Measurements from ENCODE around the gene MAD2L1. TPM values are rescaled to one million over a fixed set of nuclear protein-coding genes. Genes with fewer than 3 reads are reported as not detected.

The MAD2L1 gene
- total and polyA plus RNA-seq, 3 donors from 2014 or later: 6.3 to 24.4 (median 11.1) TPM

DNA sequence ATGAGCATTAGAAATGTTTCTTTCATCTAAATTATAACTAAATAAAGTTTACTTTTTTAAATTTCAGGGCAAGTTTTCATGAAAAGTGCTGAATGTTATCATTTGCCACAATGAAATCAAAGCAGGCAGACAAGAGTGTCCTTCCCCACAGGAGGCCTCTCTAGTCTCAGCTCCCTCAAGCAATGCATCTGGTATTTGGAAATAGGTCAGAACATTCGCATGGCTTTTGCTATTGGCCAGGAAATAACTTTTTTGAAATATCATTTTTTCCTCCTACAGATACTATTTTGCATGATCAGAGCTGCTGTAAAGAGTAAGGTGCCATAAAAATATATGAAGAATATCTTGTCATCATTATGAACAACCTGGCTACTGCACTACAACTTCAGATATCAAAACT, 41.1 kb downstream of the MAD2L1 start:
- intact Hi-C loops (cut with DNase I; ENCODE audit: low total_unique reads): no loop called here
- Histone ChIP-seq H3K9me3 (no peaks in the 10 kb centered on the region), H3K4me3 (no peak overlapping the region), H3K27me3 (no peaks in the 10 kb centered on the region), H3K36me3 (ENCODE audit: low read depth, missing control alignments) (no peaks in the 10 kb centered on the region), H3K27ac (no peak overlapping the region), H3K4me1 (no peaks in the 10 kb centered on the region)
- 56 to 58% methylated on average over 1 of the region's 1 CpG for WGBS, 2 donors
- TF ChIP-seq POLR2A (IDR thresholded peaks at IDR 0.05): no peak
- TF ChIP-seq, protein P1, sequence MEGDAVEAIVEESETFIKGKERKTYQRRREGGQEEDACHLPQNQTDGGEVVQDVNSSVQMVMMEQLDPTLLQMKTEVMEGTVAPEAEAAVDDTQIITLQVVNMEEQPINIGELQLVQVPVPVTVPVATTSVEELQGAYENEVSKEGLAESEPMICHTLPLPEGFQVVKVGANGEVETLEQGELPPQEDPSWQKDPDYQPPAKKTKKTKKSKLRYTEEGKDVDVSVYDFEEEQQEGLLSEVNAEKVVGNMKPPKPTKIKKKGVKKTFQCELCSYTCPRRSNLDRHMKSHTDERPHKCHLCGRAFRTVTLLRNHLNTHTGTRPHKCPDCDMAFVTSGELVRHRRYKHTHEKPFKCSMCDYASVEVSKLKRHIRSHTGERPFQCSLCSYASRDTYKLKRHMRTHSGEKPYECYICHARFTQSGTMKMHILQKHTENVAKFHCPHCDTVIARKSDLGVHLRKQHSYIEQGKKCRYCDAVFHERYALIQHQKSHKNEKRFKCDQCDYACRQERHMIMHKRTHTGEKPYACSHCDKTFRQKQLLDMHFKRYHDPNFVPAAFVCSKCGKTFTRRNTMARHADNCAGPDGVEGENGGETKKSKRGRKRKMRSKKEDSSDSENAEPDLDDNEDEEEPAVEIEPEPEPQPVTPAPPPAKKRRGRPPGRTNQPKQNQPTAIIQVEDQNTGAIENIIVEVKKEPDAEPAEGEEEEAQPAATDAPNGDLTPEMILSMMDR (IDR thresholded peaks at IDR 0.05): no peak
- no peak for DNase-seq

DNA sequence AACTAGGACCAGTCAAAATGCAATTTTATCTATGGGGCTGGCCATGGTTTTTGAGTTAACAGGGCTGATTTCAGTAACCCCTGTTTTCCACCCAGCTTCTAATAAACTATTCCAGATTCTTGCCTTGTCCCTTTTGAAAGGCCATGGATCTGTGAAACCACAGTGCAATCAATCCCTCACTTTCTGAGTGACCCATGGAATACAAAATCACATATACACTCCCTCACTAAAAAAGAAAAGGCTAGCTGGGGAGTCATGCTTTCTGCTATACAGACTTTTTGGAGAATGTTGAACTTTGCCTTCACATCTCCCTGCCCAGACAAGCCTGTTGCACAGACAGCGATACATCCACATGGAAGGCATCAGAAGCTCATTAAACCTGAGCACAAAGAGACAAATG, 47.9 kb downstream of the MAD2L1 start:
- Histone ChIP-seq H3K9me3 (no peaks in the 10 kb centered on the region), H3K36me3 (ENCODE audit: low read depth, missing control alignments) (no peaks in the 10 kb centered on the region), H3K27me3 (no peaks in the 10 kb centered on the region), H3K27ac (no peak overlapping the region), H3K4me1 (no peaks in the 10 kb centered on the region), H3K4me3 (no peak overlapping the region)
- DNase-seq: no peak
- WGBS, 2 donors: 96 to 100% methylated on average over 1 of the region's 1 CpG
- TF ChIP-seq, protein P1 (IDR thresholded peaks at IDR 0.05): no peak
- no peak for TF ChIP-seq POLR2A (IDR thresholded peaks at IDR 0.05)
- intact Hi-C loops (cut with DNase I; ENCODE audit: low total_unique reads): no loop called here

DNA sequence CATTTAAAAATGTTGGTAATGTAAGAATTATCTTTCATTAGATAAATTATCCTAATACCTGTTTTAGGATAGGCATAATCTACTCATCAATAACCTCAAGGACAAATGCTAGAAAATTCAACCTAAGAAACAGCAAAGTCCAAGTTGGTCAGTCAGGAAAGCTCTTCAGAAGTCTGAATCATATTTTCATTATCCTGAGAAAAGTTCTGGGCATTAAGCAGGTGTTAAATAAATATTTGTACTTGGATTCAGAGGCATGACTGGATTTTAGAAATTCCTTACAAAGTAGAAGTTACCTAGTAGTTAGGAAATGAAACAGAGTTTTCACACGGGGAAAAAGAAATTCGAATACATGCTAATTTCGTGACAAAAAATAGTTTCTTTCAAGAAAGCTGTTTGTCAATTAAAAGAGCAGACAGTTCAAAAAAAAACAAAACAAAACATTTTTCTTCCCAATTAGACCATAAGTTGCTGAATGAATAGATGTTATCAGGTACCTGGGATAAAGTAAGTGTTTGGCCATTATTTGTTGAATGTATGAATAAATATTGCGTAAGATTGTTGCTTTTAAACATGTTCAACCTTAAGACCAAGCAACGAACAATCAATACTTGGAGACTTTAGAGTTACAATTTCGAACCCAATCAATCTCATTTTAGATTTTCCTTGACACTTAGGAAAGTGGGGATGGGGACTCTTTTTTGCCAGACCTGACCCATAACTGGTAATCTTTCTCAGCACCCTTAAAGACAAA, 48.5 kb downstream of the MAD2L1 start:
- 92 to 94% methylated on average over 6 of the region's 6 CpGs for WGBS, 2 donors
- no peak for DNase-seq
- H3K27ac ChIP-seq: no peak overlapping the region
- no peaks in the 10 kb centered on the region for H3K9me3 ChIP-seq
- intact Hi-C loops (cut with DNase I; ENCODE audit: low total_unique reads): no loop called here
- H3K4me3 ChIP-seq: no peak overlapping the region
- no peaks in the 10 kb centered on the region for H3K36me3 ChIP-seq (ENCODE audit: low read depth, missing control alignments)
- H3K4me1 ChIP-seq: no peaks in the 10 kb centered on the region
- no peak for TF ChIP-seq POLR2A (IDR thresholded peaks at IDR 0.05)
- TF ChIP-seq, protein P1 (IDR thresholded peaks at IDR 0.05): no peak
- H3K27me3 ChIP-seq: no peaks in the 10 kb centered on the region

DNA sequence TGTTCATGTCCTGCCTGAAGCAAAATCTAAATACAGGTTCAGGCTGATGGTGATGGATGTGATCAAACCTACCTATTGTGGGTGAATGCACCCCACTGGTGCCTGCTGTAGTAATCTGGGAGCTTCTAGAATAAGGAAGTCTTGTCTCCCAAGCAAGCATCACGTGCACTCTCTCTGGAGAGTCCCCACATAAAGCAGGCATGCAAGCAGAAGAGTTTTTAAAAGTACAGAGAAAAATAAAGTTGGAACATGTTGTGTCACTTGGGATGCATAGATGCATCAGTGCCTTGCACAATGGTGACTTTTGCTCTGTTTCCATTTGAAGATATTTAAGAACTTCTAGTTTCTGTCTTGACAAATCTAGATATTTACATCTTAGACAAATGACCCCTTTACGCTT, 54.9 kb downstream of the MAD2L1 start:
- no peak for TF ChIP-seq POLR2A (IDR thresholded peaks at IDR 0.05)
- TF ChIP-seq, protein P1 (IDR thresholded peaks at IDR 0.05): no peak
- Histone ChIP-seq H3K4me1 (no peaks in the 10 kb centered on the region), H3K36me3 (ENCODE audit: low read depth, missing control alignments) (no peaks in the 10 kb centered on the region), H3K27ac (no peak overlapping the region), H3K27me3 (no peaks in the 10 kb centered on the region), H3K9me3 (no peaks in the 10 kb centered on the region), H3K4me3 (no peak overlapping the region)
- 49 to 93% methylated on average over 2 of the region's 2 CpGs for WGBS, 2 donors
- no peak for DNase-seq
- intact Hi-C loops (cut with DNase I; ENCODE audit: low total_unique reads): no loop called here

DNA sequence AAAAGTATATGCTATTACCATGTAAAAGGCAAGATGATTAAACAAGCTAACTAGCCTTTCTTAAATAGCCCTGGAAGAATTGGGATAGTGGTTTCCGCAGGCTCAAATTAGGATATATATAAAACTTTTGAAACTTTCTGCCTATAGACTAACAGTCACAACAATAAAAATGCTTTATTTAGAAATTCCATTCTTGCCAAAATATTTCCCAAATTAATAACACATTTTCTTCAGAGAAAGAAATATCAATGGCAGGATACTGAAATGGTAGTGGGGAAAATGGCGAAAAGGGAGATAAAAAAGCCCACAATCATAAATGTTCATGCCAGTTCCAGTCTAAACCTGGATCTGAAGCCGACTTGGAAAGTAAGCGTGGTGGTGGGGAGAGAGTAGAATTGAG, 56.0 kb downstream of the MAD2L1 start:
- Histone ChIP-seq H3K27me3 (no peaks in the 10 kb centered on the region), H3K27ac (no peak overlapping the region), H3K4me3 (no peak overlapping the region), H3K4me1 (no peaks in the 10 kb centered on the region), H3K9me3 (no peaks in the 10 kb centered on the region), H3K36me3 (ENCODE audit: low read depth, missing control alignments) (no peaks in the 10 kb centered on the region)
- WGBS, 2 donors: 90 to 92% methylated on average over 4 of the region's 4 CpGs
- TF ChIP-seq, protein P1 (IDR thresholded peaks at IDR 0.05): no peak
- TF ChIP-seq POLR2A (IDR thresholded peaks at IDR 0.05): no peak
- DNase-seq: no peak
- intact Hi-C loops (cut with DNase I; ENCODE audit: low total_unique reads): no loop called here

Data from testis (tissue), 3 donors.